ENCODE measurements around the gene DGKZ.

GRCh38 chr11:46321757-46322156 lies 25.5 kb upstream of the DGKZ start:
- TF ChIP-seq CTCF (IDR thresholded peaks at IDR 0.05) (no peak), POLR2A (IDR thresholded peaks at IDR 0.05) (no peak), EP300 (IDR thresholded peaks at IDR 0.05) (no peak)
